Head of caudate nucleus (tissue), 42 donors: ENCODE data around the gene SELENOO.
A peak's percentile ranks its signal among the peaks of the same experiment; 100 is the strongest.

Experiments used
- DNase-seq, 42 donors: peaks; one replicate each; pipeline versions ENCODE4 v3.0.0 to v3.0.0-alpha.2; 2020 to 2021; ENCODE audit warnings: mixed read lengths in 7 of 42
- intact Hi-C: fragments of 100-400 bp; cut with DNase I; formaldehyde crosslinking; loops from one replicate; pipeline ENCODE4 v1.15.0; 2022

The SELENOO gene

DNA sequence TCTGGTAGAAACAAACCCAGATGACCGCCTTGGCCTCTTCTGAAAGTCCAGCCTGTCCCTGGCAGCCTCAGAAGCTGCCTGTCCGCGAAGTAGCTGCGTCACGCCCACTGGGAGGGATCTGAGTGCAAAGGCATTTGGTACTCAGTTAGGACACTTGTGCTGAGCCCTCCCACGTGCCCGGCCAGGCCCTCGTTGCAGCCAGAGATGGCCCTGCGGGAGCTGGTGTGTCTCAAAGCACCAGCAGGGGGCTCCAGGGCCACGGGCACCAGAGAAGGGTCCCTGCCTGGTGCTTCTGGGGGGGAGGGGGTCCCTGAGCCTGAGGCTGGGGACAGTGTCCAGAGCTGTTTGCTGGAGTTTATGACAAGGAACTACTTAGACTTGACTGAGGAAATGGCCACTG is 5.8 kb downstream of the SELENOO start:
- peak in 2 of 42 donors; percentile 54 to 59 for DNase-seq
- intact Hi-C loops: no loop called here

DNA sequence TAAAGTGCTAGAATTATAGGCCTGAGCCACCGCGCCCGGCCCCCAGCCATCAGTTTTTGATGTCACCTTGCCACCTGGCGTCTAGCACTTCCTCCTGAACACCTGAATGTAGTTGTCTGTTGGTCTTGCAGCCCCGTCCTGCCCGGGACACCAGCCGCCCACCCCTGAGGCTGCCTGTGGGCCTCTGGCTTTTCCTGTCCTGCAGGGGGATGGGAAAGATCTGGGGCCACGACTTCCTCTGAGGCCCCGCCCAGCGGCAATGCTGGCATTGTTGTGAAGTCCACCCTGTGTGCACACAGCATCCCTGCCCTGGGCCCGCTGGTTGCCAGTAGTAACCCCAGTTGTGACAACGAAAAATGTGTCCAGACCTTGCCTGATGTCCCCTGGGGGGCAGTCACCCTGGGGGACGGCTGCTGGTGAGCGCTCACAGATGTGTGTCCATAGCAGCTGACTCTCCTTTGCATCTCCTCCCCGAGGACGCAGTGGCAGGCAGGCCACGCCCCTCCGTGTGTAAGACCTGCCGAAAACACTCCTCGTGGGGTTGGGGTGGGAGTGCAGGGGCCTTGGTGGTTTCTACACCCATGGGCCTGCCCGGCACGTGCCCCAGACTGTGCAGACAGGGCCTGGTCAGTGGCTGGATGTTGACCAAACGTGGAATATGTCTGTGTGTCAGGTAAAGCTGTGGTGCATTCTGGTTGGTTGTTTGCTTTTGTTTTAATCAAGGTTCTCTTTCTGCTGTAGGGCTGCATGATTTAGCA is 6.8 kb downstream of the SELENOO start:
- no peak for DNase-seq
- intact Hi-C loops: loop anchor here (2.0 kb wide), 1 partner anchor 61 kb away; no protein-coding TSS in a partner anchor

DNA sequence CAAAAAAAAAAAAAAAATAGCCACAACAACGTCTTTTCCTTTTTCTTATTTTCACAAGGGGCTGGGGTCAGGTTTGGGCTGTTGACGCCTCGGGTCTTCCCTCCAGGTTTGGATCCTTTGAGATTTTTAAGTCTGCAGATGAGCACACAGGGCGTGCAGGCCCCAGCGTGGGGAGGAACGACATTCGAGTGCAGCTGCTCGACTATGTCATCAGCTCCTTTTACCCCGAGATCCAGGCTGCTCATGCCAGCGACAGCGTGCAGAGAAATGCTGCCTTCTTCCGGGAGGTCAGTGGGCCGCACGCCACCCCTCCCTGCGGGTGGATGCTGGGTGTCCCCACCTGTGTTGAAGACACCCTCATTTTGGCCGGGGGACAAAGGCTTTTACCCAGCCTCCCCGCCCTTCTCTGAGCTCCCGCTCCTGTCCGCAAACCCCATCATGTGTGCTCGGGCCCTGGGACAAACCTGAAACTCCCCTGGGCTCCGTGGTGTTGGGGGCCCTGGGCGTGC is 7.7 kb downstream of the SELENOO start:
- intact Hi-C loops: loop anchor here (2.0 kb wide), 1 partner anchor 62 kb away; no protein-coding TSS in a partner anchor
- DNase-seq: no peak

DNA sequence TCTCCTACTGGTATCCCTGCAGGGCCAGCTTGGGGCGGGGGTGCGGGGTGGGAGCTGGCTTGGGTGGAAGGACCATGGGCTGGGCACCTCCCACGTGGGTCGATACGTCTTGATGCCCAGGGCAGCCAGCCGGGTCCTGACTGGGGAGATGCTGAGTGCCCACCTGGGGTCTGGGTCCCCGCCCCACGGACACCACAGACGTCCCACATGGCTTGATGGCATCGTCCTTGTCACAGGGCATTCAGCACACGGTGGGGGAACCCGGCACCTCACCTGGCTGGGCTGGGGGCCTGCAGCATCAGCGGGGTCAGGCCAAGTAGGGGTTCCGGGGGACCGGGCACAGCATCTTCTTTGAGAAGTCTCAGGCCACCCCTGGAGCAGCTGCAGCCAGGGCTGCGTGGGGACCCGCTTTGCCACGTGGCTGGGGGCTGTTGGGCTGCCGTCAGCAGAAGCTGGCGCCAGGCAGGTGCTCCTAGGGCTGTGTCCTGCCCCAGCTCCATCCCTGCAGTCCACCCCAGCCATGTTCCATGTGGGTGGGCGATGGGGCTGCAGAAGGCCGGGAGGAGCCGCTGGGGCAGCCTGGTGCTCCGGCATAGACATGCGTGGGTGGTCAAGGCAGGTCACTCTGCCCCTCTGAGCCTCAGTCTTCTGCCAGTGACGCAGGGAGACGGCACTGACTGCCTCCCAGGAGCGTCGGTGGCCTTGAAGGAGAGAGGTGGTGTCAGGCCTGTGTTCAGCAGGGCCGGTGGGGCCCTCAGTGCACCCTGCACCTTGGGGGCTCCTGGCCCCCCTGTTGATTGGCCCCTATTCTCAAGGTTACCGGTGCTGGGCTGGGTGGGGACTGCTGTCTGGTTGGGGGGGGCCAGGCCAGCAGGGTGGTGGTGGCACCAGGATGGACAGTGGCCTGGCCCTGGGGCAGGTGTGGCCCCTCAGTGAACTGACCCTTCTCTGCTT is 8.4 kb downstream of the SELENOO start:
- intact Hi-C loops: loop anchor here (2.0 kb wide), 1 partner anchor 62 kb away; no protein-coding TSS in a partner anchor

GRCh38 chr22:50209893-50210292 is 9.1 kb downstream of the SELENOO start:
- peak in 40 of 42 donors; percentile 45 to 87 (median 71) for DNase-seq
- intact Hi-C loops: loop anchor here (2.0 kb wide), 1 partner anchor 63 kb away; no protein-coding TSS in a partner anchor

More for the DNA sequence above, 8.4 kb downstream of the SELENOO start:
- DNase-seq: no peak

DNA sequence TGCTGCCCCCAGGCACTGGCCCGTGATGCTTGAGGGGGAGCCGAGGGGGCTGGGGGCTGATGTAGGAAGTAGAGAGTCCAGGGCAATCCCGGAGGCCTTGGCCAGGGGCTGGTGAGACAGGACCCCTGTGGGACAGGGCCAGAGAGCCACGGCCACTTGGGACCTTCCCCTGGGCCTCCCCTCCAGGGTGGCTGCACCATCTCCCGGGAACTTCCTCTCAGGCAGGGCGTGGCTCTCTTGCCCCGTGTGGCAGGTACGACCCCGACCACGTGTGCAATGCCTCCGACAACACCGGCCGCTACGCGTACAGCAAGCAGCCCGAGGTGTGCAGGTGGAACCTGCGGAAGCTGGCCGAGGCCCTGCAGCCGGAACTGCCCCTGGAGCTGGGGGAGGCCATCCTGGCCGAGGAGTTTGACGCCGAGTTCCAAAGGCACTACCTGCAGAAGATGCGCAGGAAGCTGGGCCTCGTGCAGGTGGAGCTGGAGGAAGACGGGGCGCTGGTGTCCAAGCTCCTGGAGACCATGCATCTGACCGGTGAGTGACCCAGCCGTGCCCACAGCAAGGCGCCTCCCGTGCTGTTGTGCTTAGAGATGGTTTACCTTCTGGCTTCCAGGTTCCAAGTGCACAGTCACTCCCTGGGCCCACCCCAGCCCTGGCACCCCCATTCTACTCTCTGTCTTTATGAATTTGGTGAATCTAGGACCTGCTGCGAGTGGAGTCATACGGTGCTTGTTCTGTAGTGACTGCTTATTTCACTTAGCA is 9.7 kb downstream of the SELENOO start:
- intact Hi-C loops: no loop called here
- no peak for DNase-seq

DNA sequence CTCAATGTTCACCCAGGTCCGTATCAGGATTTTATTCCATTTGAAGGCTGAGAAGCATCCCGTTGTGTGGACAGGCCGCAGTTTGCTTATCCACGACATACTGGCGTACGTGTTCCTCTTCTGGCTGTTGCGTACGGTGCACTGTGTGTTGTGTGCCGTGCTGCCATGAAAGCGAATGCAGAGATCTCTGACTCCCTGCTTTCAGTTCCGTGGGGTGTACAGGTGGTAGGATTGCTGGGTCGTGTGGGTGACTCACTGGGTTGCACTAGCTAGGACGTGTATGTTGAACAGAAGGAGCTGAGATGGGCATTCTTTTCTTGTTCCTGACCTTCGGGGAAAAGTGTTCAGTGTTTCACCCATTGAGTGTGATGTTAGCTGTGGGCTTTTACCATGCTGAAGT is 10.3 kb downstream of the SELENOO start:
- DNase-seq: peak in 10 of 42 donors; percentile 38 to 70 (median 49)
- intact Hi-C loops: no loop called here

DNA sequence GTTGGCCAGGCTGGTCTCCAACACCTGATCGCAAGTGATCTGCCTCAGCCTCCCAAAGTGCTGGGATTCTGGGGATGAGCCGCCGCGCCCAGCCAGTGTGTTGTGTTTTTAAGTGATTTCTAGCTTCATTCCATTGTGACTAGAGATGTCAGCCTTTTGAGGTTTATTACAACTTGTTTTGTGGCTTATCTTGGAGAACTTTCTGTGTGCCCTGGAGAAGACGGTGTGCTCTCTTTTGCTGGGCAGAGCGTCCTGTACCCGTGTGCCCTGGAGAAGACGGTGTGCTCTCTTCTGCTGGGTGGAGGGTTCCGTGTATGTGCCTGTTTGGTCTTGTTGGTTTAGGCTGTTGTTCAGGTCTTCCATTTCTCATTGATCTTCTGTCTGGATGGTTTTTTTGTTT is 12.5 kb downstream of the SELENOO start:
- intact Hi-C loops: no loop called here
- DNase-seq: no peak

GRCh38 chr22:50215297-50216054 is 14.7 kb downstream of the SELENOO start:
- intact Hi-C loops: no loop called here
- DNase-seq: peak in 1 of 42 donors; percentile 27

DNA sequence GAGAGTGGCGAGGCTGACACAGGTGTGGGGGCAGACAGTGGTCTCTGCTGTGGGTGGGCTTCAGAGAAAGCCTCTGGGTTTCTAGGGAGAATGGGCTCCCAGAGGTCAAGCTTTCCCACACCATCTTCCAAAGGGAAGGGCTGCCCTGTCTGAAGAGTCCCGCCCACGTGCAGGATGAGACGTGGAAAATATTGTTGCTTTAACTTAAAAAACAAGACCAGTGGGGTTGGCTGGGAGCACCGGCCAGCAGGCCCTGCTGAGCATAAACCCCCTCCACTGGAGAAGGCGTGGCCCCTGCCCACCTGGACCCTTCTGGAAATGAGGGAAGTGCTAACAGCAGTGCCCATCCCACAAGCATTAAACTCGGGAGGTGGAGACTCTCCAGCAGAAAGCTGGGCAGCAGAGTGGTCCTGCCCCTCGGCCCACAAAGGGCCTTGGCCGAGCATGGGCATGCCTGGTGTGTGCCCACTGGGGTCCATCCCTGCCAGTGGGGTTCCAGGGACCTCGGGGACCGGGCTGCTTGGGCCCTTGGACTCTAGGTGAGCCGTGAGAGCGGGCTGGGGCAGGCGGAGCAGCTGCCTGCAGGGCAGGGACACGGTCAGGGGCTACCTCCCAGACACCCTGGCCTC is 15.4 kb downstream of the SELENOO start:
- DNase-seq: no peak
- intact Hi-C loops: no loop called here

- intact Hi-C loops: no loop called here
- no peak for DNase-seq
Measured at GRCh38 chr22:50216684-50217520, 16.1 kb downstream of the SELENOO start.

GRCh38 chr22:50217543-50218152 is 16.8 kb downstream of the SELENOO start:
- no peak for DNase-seq
- intact Hi-C loops: no loop called here

DNA sequence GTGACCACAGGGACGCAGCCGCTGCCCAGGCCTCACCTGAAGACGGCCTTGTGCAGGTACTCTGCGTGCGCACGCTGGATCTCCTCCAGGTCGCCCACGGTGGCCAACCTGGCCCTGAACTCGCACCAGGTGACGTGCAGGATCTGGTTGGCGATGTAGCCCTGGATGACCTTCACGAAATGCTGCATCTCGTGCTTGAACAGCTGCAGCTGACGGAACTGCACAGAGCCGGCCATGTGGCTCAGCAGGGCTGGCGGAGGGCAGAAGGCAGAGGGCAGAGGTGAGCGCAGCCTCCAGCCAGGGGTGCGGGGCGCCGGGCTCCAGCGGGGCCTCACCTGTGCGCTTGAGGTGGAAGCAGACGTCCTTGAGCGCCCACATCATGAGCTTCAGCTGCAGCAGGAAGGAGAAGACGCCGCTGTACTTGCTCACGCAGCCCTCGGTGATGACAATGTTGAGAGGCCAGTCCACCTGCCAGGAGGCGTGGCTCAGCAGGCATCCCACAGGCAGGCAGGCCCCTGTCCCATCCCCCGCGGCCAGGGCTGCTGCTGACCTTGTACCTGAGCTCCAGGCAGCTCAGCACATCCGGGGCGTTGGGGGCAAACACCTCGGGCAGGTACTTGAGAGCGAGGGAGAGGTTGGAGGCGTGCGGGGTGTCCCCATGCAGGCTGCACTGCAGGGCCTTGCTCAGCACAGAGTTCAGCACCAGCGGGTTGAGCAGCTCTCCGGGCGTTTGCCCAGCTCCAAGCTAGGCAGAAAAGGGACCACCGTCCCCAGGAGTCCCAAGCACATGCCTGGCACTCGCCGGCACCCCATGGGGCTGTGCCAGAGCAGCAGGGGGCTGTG is 17.6 kb downstream of the SELENOO start:
- no peak for DNase-seq
- intact Hi-C loops: no loop called here

DNA sequence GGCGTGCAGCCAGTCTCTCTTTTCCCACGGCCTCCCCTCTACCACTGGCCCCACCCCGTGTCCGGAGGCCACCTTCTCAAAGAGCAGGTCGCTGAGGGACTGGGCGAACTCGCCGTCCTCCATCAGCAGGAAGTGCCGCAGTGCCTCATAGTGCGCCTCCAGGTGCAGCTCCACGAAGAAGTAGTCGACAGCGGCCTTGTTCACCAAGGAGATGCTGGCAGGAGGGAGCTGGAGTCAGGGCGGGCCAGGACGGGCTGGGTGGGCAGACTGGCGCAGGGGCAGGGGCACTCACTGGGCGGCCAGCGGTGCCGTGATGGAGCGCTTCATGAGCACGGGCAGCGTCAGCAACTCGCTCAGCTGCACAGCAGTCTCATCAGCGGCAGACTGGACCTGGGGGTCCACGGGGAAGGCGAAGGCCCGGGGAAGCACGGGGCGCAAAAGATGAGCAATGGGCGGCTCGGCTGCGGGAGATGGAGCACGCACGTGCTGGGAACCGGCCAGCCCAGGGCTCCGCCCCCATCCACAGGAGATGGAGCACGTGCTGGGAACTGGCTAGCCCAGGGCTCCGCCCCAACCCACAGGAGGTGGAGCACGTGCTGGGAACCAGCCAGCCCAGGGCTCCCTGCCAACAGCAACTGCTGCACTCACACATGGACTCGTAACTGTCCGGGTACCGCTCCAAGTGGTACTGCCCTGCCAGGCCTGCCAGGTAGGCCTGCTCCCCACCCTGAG is 18.4 kb downstream of the SELENOO start:
- intact Hi-C loops: no loop called here
- DNase-seq: peak in 1 of 42 donors; percentile 25
